Parathyroid adenoma (tissue), 2 donors: Measurements from ENCODE around the gene KHK.
A peak's percentile ranks its signal among the peaks of the same experiment; 100 is the strongest.
"Not testable (repeated sequence)": the region's sequence is repeated elsewhere in the genome, so short reads cannot be mapped to it uniquely, and the experiment has no call there.

Experiments
- H2AFZ ChIP-seq: fragments of 300-600 bp; sonication (generic); one replicate; pipeline ENCODE4 v1.7.0; 2017; ENCODE audit warnings: antibody characterized with exemption, mild to moderate bottlenecking
- H3K27ac ChIP-seq: fragments of 300-600 bp; sonication (generic); one replicate; pipeline ENCODE4 v1.7.0; 2017
- H3K27me3 ChIP-seq: fragments of 300-600 bp; sonication (generic); one replicate; pipeline ENCODE4 v1.7.0; 2017; ENCODE audit warnings: low read length; ENCODE audit not compliant: control insufficient read depth, insufficient read depth
- H3K36me3 ChIP-seq: fragments of 300-600 bp; sonication (generic); one replicate; pipeline ENCODE4 v1.7.0; 2017; ENCODE audit warnings: low read length; ENCODE audit not compliant: control insufficient read depth, insufficient read depth
- H3K4me1 ChIP-seq: fragments of 300-600 bp; sonication (generic); one replicate; pipeline ENCODE4 v1.7.0; 2017; ENCODE audit warnings: control low read depth
- H3K4me2 ChIP-seq: fragments of 300-600 bp; sonication (generic); one replicate; pipeline ENCODE4 v1.7.0; 2017; ENCODE audit warnings: low read length
- H3K4me3 ChIP-seq: fragments of 300-600 bp; sonication (generic); one replicate; pipeline ENCODE4 v1.7.0; 2017; ENCODE audit warnings: low read depth, low read length
- H3K79me2 ChIP-seq: fragments of 300-600 bp; sonication (generic); one replicate; pipeline ENCODE4 v1.7.0; 2017; ENCODE audit warnings: control low read depth
- H3K9ac ChIP-seq: fragments of 300-600 bp; sonication (generic); one replicate; pipeline ENCODE4 v1.7.0; 2017; ENCODE audit warnings: mild to moderate bottlenecking
- H3K9me3 ChIP-seq: fragments of 300-600 bp; sonication (generic); one replicate; pipeline ENCODE4 v1.7.0; 2017; ENCODE audit warnings: low read length; ENCODE audit not compliant: control insufficient read depth
- CTCF ChIP-seq: fragments of 300-600 bp; sonication (generic); IDR thresholded peaks from one replicate; pipeline ENCODE4 v1.7.0; 2017; ENCODE audit warnings: antibody characterized with exemption, mild to moderate bottlenecking
- donor health status: primary hyperparathyroidism.

Gene KHK

DNA sequence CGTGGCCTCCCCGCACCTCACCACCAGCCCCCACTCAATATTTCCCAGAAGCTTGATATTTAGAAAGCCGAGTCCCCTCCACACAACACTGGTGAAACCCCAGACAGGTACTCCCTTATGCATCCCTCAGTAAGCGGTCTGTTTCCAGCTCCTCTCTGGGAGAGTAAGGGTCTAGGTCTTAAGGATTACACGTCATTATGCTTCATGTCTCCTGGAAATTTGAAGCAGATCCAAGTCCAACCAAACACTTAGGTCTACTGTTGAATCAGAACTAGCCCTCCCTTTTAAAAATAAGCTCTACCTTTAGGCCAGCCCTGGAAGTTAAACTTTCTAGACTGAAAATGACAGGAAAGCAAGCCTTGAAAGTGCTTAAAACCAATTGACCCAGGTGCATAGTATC lies 13.7 kb upstream of the KHK start:
- no peaks in the 10 kb centered on the region for H3K27me3 ChIP-seq
- H3K36me3 ChIP-seq, result no peaks in the 10 kb centered on the region
- H3K4me3 ChIP-seq, result no peak overlapping the region
- H3K27ac ChIP-seq, result no peak overlapping the region
- H3K9me3 ChIP-seq, result no peaks in the 10 kb centered on the region
- H3K4me1 ChIP-seq, result peaks cover 12% of the 10 kb centered on the region
- peaks cover 22% of the 10 kb centered on the region for H3K79me2 ChIP-seq
- no peak overlapping the region for H3K4me2 ChIP-seq
- no peak overlapping the region for H3K9ac ChIP-seq
- no peak overlapping the region for H2AFZ ChIP-seq
- TF ChIP-seq CTCF, result no peak

- no peak overlapping the region for H2AFZ ChIP-seq
- H3K9me3 ChIP-seq, result no peaks in the 10 kb centered on the region
- H3K79me2 ChIP-seq, result peaks cover 19% of the 10 kb centered on the region
- TF ChIP-seq CTCF, result no peak
- H3K4me2 ChIP-seq, result no peak overlapping the region
- H3K4me3 ChIP-seq, result no peak overlapping the region
- peak overlapping the region; percentile 36 for H3K27ac ChIP-seq
- H3K9ac ChIP-seq, result no peak overlapping the region
- H3K4me1 ChIP-seq, result peaks cover 12% of the 10 kb centered on the region
- no peaks in the 10 kb centered on the region for H3K27me3 ChIP-seq
- H3K36me3 ChIP-seq, result no peaks in the 10 kb centered on the region
Measured at GRCh38 chr2:27073782-27074181, 12.8 kb upstream of the KHK start.

- Histone ChIP-seq H3K9me3 (no peaks in the 10 kb centered on the region), H3K79me2 (peaks cover 8% of the 10 kb centered on the region), H3K9ac (no peak overlapping the region), H2AFZ (no peak overlapping the region), H3K4me1 (peaks cover 6% of the 10 kb centered on the region), H3K27me3 (no peaks in the 10 kb centered on the region), H3K36me3 (no peaks in the 10 kb centered on the region), H3K4me2 (no peak overlapping the region), H3K27ac (no peak overlapping the region), H3K4me3 (no peak overlapping the region)
- TF ChIP-seq CTCF, result no peak
Measured at GRCh38 chr2:27074738-27075565, 11.6 kb upstream of the KHK start.

DNA sequence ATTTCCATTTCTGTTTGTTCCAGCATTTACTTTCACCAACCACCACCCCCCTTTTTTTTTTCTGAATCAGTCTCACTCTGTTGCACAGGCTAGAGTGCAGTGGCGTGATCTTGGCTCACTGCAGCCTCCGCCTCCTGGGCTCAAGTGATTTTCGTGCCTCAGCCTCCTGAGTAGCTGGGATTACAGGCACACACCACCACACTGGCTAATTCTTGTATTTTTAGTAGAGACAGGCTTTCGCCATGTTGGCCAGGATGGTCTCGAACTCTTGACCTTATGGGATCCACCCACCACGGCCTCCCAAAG lies 11.1 kb upstream of the KHK start:
- H2AFZ ChIP-seq, H3K4me2 ChIP-seq, H3K4me3 ChIP-seq, H3K9me3 ChIP-seq, H3K9ac ChIP-seq, H3K79me2 ChIP-seq, H3K36me3 ChIP-seq, H3K4me1 ChIP-seq, H3K27me3 ChIP-seq, H3K27ac ChIP-seq: not testable (repeated sequence)

- no peak overlapping the region for H3K27ac ChIP-seq
Measured at GRCh38 chr2:27076323-27076722, 10.2 kb upstream of the KHK start.

More at GRCh38 chr2:27076323-27076722, 10.2 kb upstream of the KHK start:
- no peak overlapping the region for H3K4me3 ChIP-seq
- H3K9me3 ChIP-seq, result no peaks in the 10 kb centered on the region
- no peaks in the 10 kb centered on the region for H3K27me3 ChIP-seq
- H3K4me1 ChIP-seq, result peaks cover under 1% of the 10 kb centered on the region
- H2AFZ ChIP-seq, result no peak overlapping the region
- H3K79me2 ChIP-seq, result no peaks in the 10 kb centered on the region
- H3K9ac ChIP-seq, result no peak overlapping the region
- TF ChIP-seq CTCF, result no peak
- H3K4me2 ChIP-seq, result no peak overlapping the region
- H3K36me3 ChIP-seq, result no peaks in the 10 kb centered on the region
